H1 (cell line): ENCODE measurements around the gene CELSR1. TPM values are rescaled to one million over a fixed set of nuclear protein-coding genes. Genes with fewer than 3 reads are reported as not detected.

ENCODE experiments used
- CTCF ChIA-PET: fragments of 300-600 bp; sonication (Branson Sonifier 250); formaldehyde crosslinking; loops from one replicate; lab custom pipeline; 2021; ENCODE audit not compliant: partially characterized antibody; lab: Charles Lee
- POLR2A ChIA-PET: fragments of 300-600 bp; sonication (Branson Sonifier 250); formaldehyde crosslinking; loops from one replicate; lab custom pipeline; 2021; ENCODE audit warnings: inconsistent platforms; ENCODE audit not compliant: partially characterized antibody; lab: Charles Lee
- DNase-seq, 2 experiments: peaks; one replicate each; pipeline versions ENCODE4 v3.0.0 to v3.0.0-alpha.2; 2010 to 2022; ENCODE audit warnings: low spot score in 2 of 2, low read depth in 1 of 2, mixed read lengths in 1 of 2
- FAIRE-seq: peaks from 2 replicates; lab custom pipeline; 2011; peaks lifted over from hg19 to GRCh38; lab: Jason Lieb, UNC
- H2AFZ ChIP-seq: 2 replicates; pipeline ENCODE4 v1.8.1; 2012; ENCODE audit warnings: low read length, inconsistent platforms
- H2AK5ac ChIP-seq: 2 replicates; pipeline ENCODE4 v1.6.1; 2013; ENCODE audit warnings: low read depth, low read length
- H2BK120ac ChIP-seq: replicated peaks from 2 replicates; pipeline ENCODE3; 2013; ENCODE audit warnings: low read depth, low read length, inconsistent platforms
- H2BK12ac ChIP-seq: 2 replicates; pipeline ENCODE4 v1.6.1; 2013; ENCODE audit warnings: low read depth, low read length
- H2BK15ac ChIP-seq: 2 replicates; pipeline ENCODE4 v1.6.1; 2013; ENCODE audit warnings: low read length
- H2BK20ac ChIP-seq: 2 replicates; pipeline ENCODE4 v1.6.1; 2013; ENCODE audit warnings: low read length
- H2BK5ac ChIP-seq: 2 replicates; pipeline ENCODE4 v1.6.1; 2013; ENCODE audit warnings: low read depth, low read length
- H3K14ac ChIP-seq: 2 replicates; pipeline ENCODE4 v1.6.1; 2013; ENCODE audit warnings: inconsistent platforms; ENCODE audit not compliant: insufficient read length
- H3K18ac ChIP-seq: 2 replicates; pipeline ENCODE4 v1.6.1; 2013; ENCODE audit warnings: low read length; ENCODE audit errors: extremely low read depth
- H3K23ac ChIP-seq: 2 replicates; pipeline ENCODE4 v1.6.1; 2013; ENCODE audit warnings: inconsistent platforms; ENCODE audit not compliant: insufficient read length
- H3K23me2 ChIP-seq: 2 replicates; pipeline ENCODE4 v1.6.1; 2013; ENCODE audit warnings: low read depth, low read length
- H3K27ac ChIP-seq: 2 replicates; pipeline ENCODE4 v1.6.1; 2011; ENCODE audit warnings: low read depth, low read length, inconsistent platforms
- H3K27me3 ChIP-seq, 4 experiments: replicated peaks in 1 of 4; 1 replicate in 1 of 4; 2 replicates in 3 of 4; pipeline versions ENCODE4 v1.6.1 to v1.8.1; 2011 to 2013; ENCODE audit warnings: low read length in 3 of 4, mild to moderate bottlenecking in 3 of 4, inconsistent platforms in 2 of 4, mixed read lengths in 2 of 4, moderate library complexity in 1 of 4; ENCODE audit not compliant: control insufficient read depth in 3 of 4, insufficient read depth in 3 of 4; ENCODE audit errors: extremely low read depth in 1 of 4
- H3K36me3 ChIP-seq, 4 experiments: 2 replicates each; pipeline versions ENCODE4 v1.6.1 to v1.8.1; 2011 to 2013; ENCODE audit warnings: mild to moderate bottlenecking in 4 of 4, low read length in 3 of 4, moderate library complexity in 2 of 4, control low read depth in 1 of 4, inconsistent platforms in 1 of 4; ENCODE audit not compliant: insufficient read depth in 4 of 4, control insufficient read depth in 2 of 4
- H3K4ac ChIP-seq: replicated peaks from 2 replicates; pipeline ENCODE3; 2013; ENCODE audit warnings: low read length, low read depth, mixed read lengths, inconsistent platforms; ENCODE audit not compliant: insufficient read length
- H3K4me1 ChIP-seq, 4 experiments: replicated peaks in 1 of 4; 1 replicate in 1 of 4; 2 replicates in 3 of 4; pipeline versions ENCODE4 v1.6.1 to v1.8.1; 2011 to 2013; ENCODE audit warnings: low read length in 3 of 4, inconsistent platforms in 2 of 4, mixed read lengths in 1 of 4; ENCODE audit not compliant: insufficient read depth in 4 of 4, control insufficient read depth in 3 of 4
- H3K4me2 ChIP-seq, 2 experiments: 2 replicates each; pipeline versions ENCODE4 v1.6.1 to v1.8.1; 2011 to 2013; ENCODE audit warnings: low read depth in 2 of 2, low read length in 2 of 2, control low read depth in 1 of 2, inconsistent platforms in 1 of 2, mild to moderate bottlenecking in 1 of 2; ENCODE audit not compliant: insufficient read depth in 1 of 2
- H3K4me3 ChIP-seq, 4 experiments: fragments of 200-600, 300-600 bp in 1 of 4; sonication (generic), shearing (Covaris generic), sonication (Bioruptor Twin) in 1 of 4; 2 replicates each; pipeline versions ENCODE4 v1.5.1 to v1.8.1; 2011 to 2016; ENCODE audit warnings: low read length in 4 of 4, low read depth in 3 of 4, control low read depth in 2 of 4, inconsistent platforms in 2 of 4, mild to moderate bottlenecking in 2 of 4, mixed read lengths in 1 of 4, moderate library complexity in 1 of 4; ENCODE audit not compliant: insufficient read depth in 2 of 4; ENCODE audit errors: extremely low read depth in 1 of 4
- H3K56ac ChIP-seq: replicated peaks from 2 replicates; pipeline ENCODE3; 2013; ENCODE audit warnings: low read depth, mild to moderate bottlenecking, mixed read lengths, low read length, inconsistent platforms; ENCODE audit not compliant: insufficient read length
- H3K79me1 ChIP-seq: 2 replicates; pipeline ENCODE4 v1.6.1; 2013; ENCODE audit warnings: low read depth, low read length, control low read depth
- H3K79me2 ChIP-seq, 2 experiments: 2 replicates each; pipeline versions ENCODE4 v1.6.1 to v1.8.1; 2012 to 2013; ENCODE audit warnings: low read length in 2 of 2, mild to moderate bottlenecking in 2 of 2, inconsistent platforms in 1 of 2; ENCODE audit not compliant: insufficient read depth in 2 of 2, control insufficient read depth in 1 of 2
- H3K9ac ChIP-seq, 4 experiments: replicated peaks in 1 of 4; 1 replicate in 1 of 4; 2 replicates in 3 of 4; pipeline versions ENCODE4 v1.6.1 to v1.8.1; 2011 to 2013; ENCODE audit warnings: low read depth in 3 of 4, low read length in 3 of 4, control low read depth in 2 of 4, mild to moderate bottlenecking in 2 of 4, moderate library complexity in 2 of 4, inconsistent platforms in 1 of 4; ENCODE audit errors: extremely low read depth in 1 of 4
- H3K9me3 ChIP-seq, 2 experiments: 2 replicates each; pipeline versions ENCODE4 v1.6.1 to v1.8.1; 2012 to 2013; ENCODE audit warnings: mild to moderate bottlenecking in 2 of 2, moderate library complexity in 2 of 2, control low read depth in 1 of 2, inconsistent platforms in 1 of 2, low read depth in 1 of 2, low read length in 1 of 2, mixed read lengths in 1 of 2; ENCODE audit not compliant: insufficient read depth in 2 of 2
- H4K20me1 ChIP-seq, 2 experiments: replicated peaks in 1 of 2; 2 replicates each; pipeline versions ENCODE3 to v1.8.1; 2011 to 2013; ENCODE audit warnings: inconsistent platforms in 2 of 2, low read length in 2 of 2, mild to moderate bottlenecking in 1 of 2; ENCODE audit not compliant: insufficient read depth in 2 of 2, control insufficient read depth in 1 of 2
- H4K5ac ChIP-seq: 2 replicates; pipeline ENCODE4 v1.6.1; 2013; ENCODE audit warnings: low read length, low read depth, mixed read lengths, inconsistent platforms; ENCODE audit not compliant: insufficient read length
- H4K8ac ChIP-seq: 2 replicates; pipeline ENCODE4 v1.8.0; 2013; ENCODE audit warnings: mild to moderate bottlenecking, moderate library complexity, low read length, inconsistent platforms; ENCODE audit not compliant: insufficient read depth; ENCODE audit errors: extremely low read depth
- H4K91ac ChIP-seq: replicated peaks from 2 replicates; pipeline ENCODE3; 2013; ENCODE audit warnings: low read length, mixed read lengths, inconsistent platforms; ENCODE audit not compliant: insufficient read length
- CBX8 ChIP-seq: fragments of 300-800, 300-1000 bp; sonication (generic); IDR thresholded peaks from 2 replicates; pipeline ENCODE4 v1.7.1; 2016; ENCODE audit warnings: low read depth, low read length, borderline replicate concordance
- CEBPB ChIP-seq: IDR thresholded peaks from 2 replicates; pipeline ENCODE4 v1.6.1; 2012; ENCODE audit warnings: low read depth, low read length
- CTBP2 ChIP-seq: IDR thresholded peaks from 2 replicates; pipeline ENCODE4 v1.7.0; 2011; ENCODE audit warnings: borderline replicate concordance, mild to moderate bottlenecking, moderate library complexity, mixed read lengths, low read length; ENCODE audit not compliant: insufficient read depth, insufficient read length
- GTF2F1 ChIP-seq: IDR thresholded peaks from 2 replicates; pipeline ENCODE4 v1.6.1; 2012; ENCODE audit warnings: low read depth, low read length, improper control_type of control experiment, borderline replicate concordance
- KDM4A ChIP-seq: IDR thresholded peaks from one replicate; pipeline ENCODE4 v1.7.1; 2012; ENCODE audit warnings: low read depth, mild to moderate bottlenecking, moderate library complexity, low read length, inconsistent platforms; ENCODE audit not compliant: severe bottlenecking
- KDM5A ChIP-seq: fragments of 200-600 bp; IDR thresholded peaks from 2 replicates; pipeline ENCODE4 v1.7.1; 2012; ENCODE audit warnings: mild to moderate bottlenecking, low read length, inconsistent platforms, mixed read lengths
- RFX5 ChIP-seq: IDR thresholded peaks from 2 replicates; pipeline ENCODE4 v1.6.1; 2011; ENCODE audit warnings: low read depth, low read length, improper control_type of control experiment, borderline replicate concordance
- RNF2 ChIP-seq: fragments of 200-900, 300-1000 bp; sonication (generic); IDR thresholded peaks from 2 replicates; pipeline ENCODE4 v1.7.1; 2016; ENCODE audit warnings: borderline replicate concordance, low read depth, mild to moderate bottlenecking, antibody characterized with exemption, low read length; ENCODE audit not compliant: poor library complexity, severe bottlenecking; ENCODE audit errors: missing control alignments
- SIX5 ChIP-seq: IDR thresholded peaks from 2 replicates; pipeline ENCODE4 v1.6.1; 2011; ENCODE audit warnings: mild to moderate bottlenecking, low read depth, low read length
- TAF7 ChIP-seq: optimal IDR thresholded peaks from 2 replicates; pipeline ENCODE3; 2011; ENCODE audit warnings: low read depth, mild to moderate bottlenecking, inconsistent platforms, low read length, moderate library complexity, borderline replicate concordance
- WGBS, 2 experiments: shearing (Covaris generic) in 1 of 2; methylation state at CpG; one replicate each; pipeline versions ENCODE4 v1.1.6 to v1.1.7; 2013 to 2015; ENCODE audit warnings: low lambda C conversion rate in 2 of 2, mixed read lengths in 2 of 2, inconsistent platforms in 1 of 2, low coverage in 1 of 2, missing lambda C conversion rate in 1 of 2; ENCODE audit not compliant: insufficient replicate concordance in 2 of 2, insufficient coverage in 1 of 2, insufficient read length in 1 of 2; ENCODE audit errors: extremely low coverage in 1 of 2, missing lambda C conversion rate in 1 of 2; 5-methylcytosine and 5-hydroxymethylcytosine counted together
- polyA plus RNA-seq, 7 experiments: library from polyadenylated mRNA; depleted of rRNA in 3 of 7; stranded (reverse) in 5 of 7; unstranded in 2 of 7; fragments of >200 nt in 5 of 7; fragments of 200-250 nt in 2 of 7; gene quantifications; 1 replicate in 5 of 7; 2 replicates in 1 of 7; 4 replicates in 1 of 7; pipeline versions ENCODE4 v1.2.1 to v1.2.3, GENCODE V29; 2011 to 2013; ENCODE audit warnings: missing spikeins in 2 of 7, mixed read lengths in 2 of 7
- total RNA-seq: library from RNA; stranded (reverse); fragmentation: NEBNext Ultra II Directional; extraction: Animal tissue kit (Norgen Biotek cat#: 25700); gene quantifications from 2 replicates; pipeline ENCODE4 v1.2.1, GENCODE V29; 2021

CELSR1 gene
- total and polyA plus RNA-seq, 2 of the 8 experiments (the other 6 are each of a cell fraction or from before 2014, with no cell fraction given), result 9.0 to 12.4 TPM

- Histone ChIP-seq H4K8ac (no peak overlapping the region), H3K4me2 (peak overlapping the region; percentile 78 to 99), H2BK20ac (no peak overlapping the region), H4K20me1 (peaks cover 0 to 10% of the 10 kb centered on the region in 2 experiments), H3K9ac (no peak overlapping the region), H3K79me1 (peaks cover 16% of the 10 kb centered on the region), H2AK5ac (peak overlapping the region; percentile 65; the same call in 1 of the 2 replicates), H3K56ac (no peak overlapping the region), H3K4ac (no peak overlapping the region), H2BK12ac (no peak overlapping the region; the same call in 1 of the 2 replicates), H2BK15ac (peak overlapping the region; percentile 19; the same call in 1 of the 2 replicates), H3K9me3 (no peaks in the 10 kb centered on the region), H3K27me3 (peaks cover 0 to 11% (median 5%) of the 10 kb centered on the region in 4 experiments; a peak in 4 of 7 replicates), H3K79me2 (peaks cover 0 to 6% of the 10 kb centered on the region in 2 experiments; a peak in 1 of 4 replicates), H3K23me2 (peaks cover 9% of the 10 kb centered on the region; the same call in 1 of the 2 replicates), H3K4me1 (peaks cover 0 to 27% (median 17%) of the 10 kb centered on the region in 4 experiments; a peak in 6 of 7 replicates), H2AFZ (no peak overlapping the region), H4K91ac (no peak overlapping the region), H4K5ac (no peak overlapping the region), H3K27ac (no peak overlapping the region), H3K14ac (no peak overlapping the region), H3K18ac (no peak overlapping the region), H3K36me3 (no peaks in the 10 kb centered on the region), H2BK120ac (no peak overlapping the region), H3K23ac (no peak overlapping the region), H2BK5ac (no peak overlapping the region), H3K4me3 (peak overlapping the region in 2 of 4 experiments; percentile 62 to 72; a peak in 3 of 8 replicates)
- DNase-seq (no peak), FAIRE-seq (no peak)
- ChIA-PET POLR2A (interaction anchor here (3.6 kb wide), 1 partner anchor 15 kb away, joined by 11 read pairs; no protein-coding TSS in a partner anchor), CTCF (interaction anchor here (1.3 kb wide), 1 partner anchor 103 kb away, joined by 3 read pairs; no protein-coding TSS in a partner anchor)
- TF ChIP-seq RFX5 (no peak), CBX8 (no peak), SIX5 (no peak), KDM5A (no peak), KDM4A (no peak), RNF2 (no peak), CEBPB (no peak), TAF7 (no peak), CTBP2 (no peak), GTF2F1 (no peak)
- 86% methylated on average over 9 of the region's 9 CpGs; no CpG with 5 or more reads in 1 of the 2 experiments for WGBS, 2 experiments
Observed at GRCh38 chr22:46578251-46578823, 40.9 kb upstream of the CELSR1 start.
